Kidney (tissue), 14 donors: ENCODE data around the gene CAMKMT. TPM values are rescaled to one million over a fixed set of nuclear protein-coding genes. Genes with fewer than 3 reads are reported as not detected.

ENCODE experiments used
- DNase-seq, 5 donors: peaks; one replicate each; pipeline ENCODE4 v3.0.0-alpha.2; 2013 to 2020
- FAIRE-seq: peaks from 2 replicates; lab custom pipeline; 2012; peaks lifted over from hg19 to GRCh38; lab: Jason Lieb, UNC
- H3K27ac ChIP-seq, 2 donors: one replicate each; pipeline ENCODE4 v1.7.0; 2013; ENCODE audit warnings: low read depth in 2 of 2, low read length in 2 of 2, inconsistent platforms in 1 of 2
- H3K27me3 ChIP-seq: one replicate; pipeline ENCODE4 v1.7.1; 2013; ENCODE audit warnings: low read length, inconsistent platforms; ENCODE audit not compliant: control insufficient read depth, insufficient read depth
- H3K36me3 ChIP-seq, 3 donors: one replicate each; pipeline versions ENCODE4 v1.7.0 to v1.7.1; 2013; ENCODE audit warnings: low read length in 3 of 3, control low read depth in 1 of 3, inconsistent platforms in 1 of 3; ENCODE audit not compliant: insufficient read depth in 3 of 3, control insufficient read depth in 2 of 3
- H3K4me1 ChIP-seq, 3 donors: one replicate each; pipeline versions ENCODE4 v1.7.0 to v1.7.1; 2013; ENCODE audit warnings: low read length in 3 of 3, inconsistent platforms in 1 of 3, low read depth in 1 of 3; ENCODE audit not compliant: control insufficient read depth in 2 of 3, insufficient read depth in 2 of 3
- H3K4me3 ChIP-seq, 3 donors: one replicate each; pipeline versions ENCODE4 v1.7.0 to v1.8.1; 2013; ENCODE audit warnings: low read length in 3 of 3, control low read depth in 1 of 3, inconsistent platforms in 1 of 3
- H3K9ac ChIP-seq, 3 donors: one replicate each; pipeline versions ENCODE4 v1.7.0 to v1.7.1; 2013; ENCODE audit warnings: low read length in 3 of 3, control low read depth in 1 of 3, inconsistent platforms in 1 of 3
- H3K9me3 ChIP-seq, 3 donors: one replicate each; pipeline versions ENCODE4 v1.7.0 to v1.7.1; 2013; ENCODE audit warnings: low read length in 3 of 3, control low read depth in 1 of 3, inconsistent platforms in 1 of 3; ENCODE audit not compliant: control insufficient read depth in 2 of 3, insufficient read depth in 1 of 3
- intact Hi-C: fragments of 100-400 bp; cut with DNase I; formaldehyde crosslinking; loops from one replicate; pipeline ENCODE4 v1.11.1; 2022
- polyA plus RNA-seq: library from polyadenylated mRNA; stranded (reverse); fragments of 350-450 nt; fragmentation: Illumina TruSeq; extraction: RNeasy Lipid Tissue Mini Kit (QIAGEN cat#74804); gene quantifications from one replicate; pipeline ENCODE4 v1.2.3, GENCODE V29; 2014; ENCODE audit warnings: low read depth, low replicate concordance; ENCODE audit not compliant: insufficient read depth
- total RNA-seq: library from RNA; stranded (reverse); fragmentation: NEBNext Ultra II Directional; extraction: Animal tissue kit (Norgen Biotek cat#: 25700); gene quantifications from one replicate; pipeline ENCODE4 v1.2.1, GENCODE V29; 2021
- TF ChIP-seq, protein P1 (sequence below): IDR thresholded peaks from 3 replicates; pipeline ENCODE4 v1.5.1; 2012; ENCODE audit warnings: mild to moderate bottlenecking, moderate library complexity, borderline replicate concordance; ENCODE audit not compliant: insufficient read depth; ENCODE audit errors: extremely low read depth
- donor health status: control.
- donor health status: control.
- donor health status: control.
- donor health status: control.
- donor health status: control.
- donor health status: DM: yes; HTN: yes; CAD: no.
- donor health status: Normal renal cell carcinoma (clear cell type).

CAMKMT gene
- total and polyA plus RNA-seq, 2 donors from 2014 or later, result 9.9 to 14.5 TPM

GRCh38 chr2:44656460-44656859, 294.7 kb downstream of the CAMKMT start:
- no peak overlapping the region for H3K27ac ChIP-seq
- no peak overlapping the region for H3K9ac ChIP-seq
- H3K36me3 ChIP-seq, result no peaks in the 10 kb centered on the region

DNA sequence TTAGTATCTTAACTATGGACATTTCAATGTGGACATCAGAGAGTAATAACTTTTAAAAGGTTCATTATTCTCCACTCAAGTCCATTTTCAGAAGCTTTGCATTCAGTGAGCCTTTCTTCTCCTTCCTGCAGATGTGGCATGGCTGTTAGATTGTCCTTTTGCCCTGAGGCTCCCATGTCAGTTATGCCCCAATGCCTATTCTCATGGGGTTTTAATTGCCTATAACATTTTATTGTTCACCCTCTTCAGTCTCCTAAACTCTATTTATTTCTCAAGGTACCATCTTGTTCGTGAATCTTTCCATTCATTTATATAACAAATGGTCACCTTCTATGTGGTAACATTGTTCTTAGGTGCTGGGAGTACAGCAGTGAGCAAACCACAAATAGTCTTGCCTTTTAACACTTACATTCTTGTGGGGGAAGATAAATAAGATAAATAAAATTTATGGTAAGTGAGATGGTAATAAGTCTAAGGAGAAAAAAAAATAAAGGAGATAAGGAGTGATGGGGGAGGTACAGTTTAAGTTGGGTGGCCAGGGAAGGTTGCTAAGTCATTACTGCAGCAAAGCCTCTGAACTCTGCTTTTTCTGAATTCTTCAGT, 301.8 kb downstream of the CAMKMT start:
- H3K4me1 ChIP-seq, result no peaks in the 10 kb centered on the region
- no peaks in the 10 kb centered on the region for H3K27me3 ChIP-seq
- H3K9ac ChIP-seq, result no peak overlapping the region
- H3K27ac ChIP-seq, result no peak overlapping the region
- intact Hi-C loops, result no loop called here
- no peaks in the 10 kb centered on the region for H3K9me3 ChIP-seq
- no peak for FAIRE-seq
- DNase-seq, result no peak
- TF ChIP-seq, protein P1, sequence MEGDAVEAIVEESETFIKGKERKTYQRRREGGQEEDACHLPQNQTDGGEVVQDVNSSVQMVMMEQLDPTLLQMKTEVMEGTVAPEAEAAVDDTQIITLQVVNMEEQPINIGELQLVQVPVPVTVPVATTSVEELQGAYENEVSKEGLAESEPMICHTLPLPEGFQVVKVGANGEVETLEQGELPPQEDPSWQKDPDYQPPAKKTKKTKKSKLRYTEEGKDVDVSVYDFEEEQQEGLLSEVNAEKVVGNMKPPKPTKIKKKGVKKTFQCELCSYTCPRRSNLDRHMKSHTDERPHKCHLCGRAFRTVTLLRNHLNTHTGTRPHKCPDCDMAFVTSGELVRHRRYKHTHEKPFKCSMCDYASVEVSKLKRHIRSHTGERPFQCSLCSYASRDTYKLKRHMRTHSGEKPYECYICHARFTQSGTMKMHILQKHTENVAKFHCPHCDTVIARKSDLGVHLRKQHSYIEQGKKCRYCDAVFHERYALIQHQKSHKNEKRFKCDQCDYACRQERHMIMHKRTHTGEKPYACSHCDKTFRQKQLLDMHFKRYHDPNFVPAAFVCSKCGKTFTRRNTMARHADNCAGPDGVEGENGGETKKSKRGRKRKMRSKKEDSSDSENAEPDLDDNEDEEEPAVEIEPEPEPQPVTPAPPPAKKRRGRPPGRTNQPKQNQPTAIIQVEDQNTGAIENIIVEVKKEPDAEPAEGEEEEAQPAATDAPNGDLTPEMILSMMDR, result no peak
- no peak overlapping the region for H3K4me3 ChIP-seq
- H3K36me3 ChIP-seq, result no peaks in the 10 kb centered on the region

More at GRCh38 chr2:44656460-44656859, 294.7 kb downstream of the CAMKMT start:
- Histone ChIP-seq H3K9me3 (no peaks in the 10 kb centered on the region), H3K27me3 (no peaks in the 10 kb centered on the region), H3K4me1 (no peaks in the 10 kb centered on the region), H3K4me3 (no peak overlapping the region)
- TF ChIP-seq, protein P1, result no peak
- no peak for FAIRE-seq
- intact Hi-C loops, result no loop called here
- no peak for DNase-seq

- intact Hi-C loops, result no loop called here
- no peak for FAIRE-seq
- H3K9ac ChIP-seq, result no peak overlapping the region
These were observed 306.6 kb downstream of the CAMKMT start for GRCh38 chr2:44668336-44668735.

More at GRCh38 chr2:44668336-44668735, 306.6 kb downstream of the CAMKMT start:
- Histone ChIP-seq H3K36me3 (no peaks in the 10 kb centered on the region), H3K27ac (no peak overlapping the region), H3K9me3 (no peaks in the 10 kb centered on the region), H3K4me1 (no peaks in the 10 kb centered on the region), H3K27me3 (no peaks in the 10 kb centered on the region), H3K4me3 (no peak overlapping the region)
- no peak for DNase-seq
- TF ChIP-seq, protein P1, result no peak
